Measurements from ENCODE around the gene MTCH1.

The MTCH1 gene

GRCh38 chr6:36985808-36986703 is at the start of gene MTCH1:
Gene MTCH1, minus strand, starts transcription at chr6:36986196. Its CDS starts 23 bp downstream, at chr6:36986173.
- H3K4me3 ChIP-seq (ENCODE audit: low read depth, low read length), result peak within 1 kb of the TSS; percentile 87

- no peak overlapping the region for H3K4me3 ChIP-seq (ENCODE audit: low read depth, low read length)
Observed at GRCh38 chr6:37033819-37034795, 48.1 kb upstream of the MTCH1 start.

GRCh38 chr6:37033255-37033654 is 47.3 kb upstream of the MTCH1 start:
- H3K4me3 ChIP-seq (ENCODE audit: low read depth, low read length), result no peak overlapping the region

- H3K4me3 ChIP-seq (ENCODE audit: low read depth, low read length), result no peak overlapping the region
Observed at GRCh38 chr6:37032239-37032638, 46.2 kb upstream of the MTCH1 start.

- no peak overlapping the region for H3K4me3 ChIP-seq (ENCODE audit: low read depth, low read length)
Observed at GRCh38 chr6:37030599-37030998, 44.6 kb upstream of the MTCH1 start.

- no peak overlapping the region for H3K4me3 ChIP-seq (ENCODE audit: low read depth, low read length)
Observed at GRCh38 chr6:37029249-37029971, 43.4 kb upstream of the MTCH1 start.

- H3K4me3 ChIP-seq (ENCODE audit: low read depth, low read length), result no peak overlapping the region
Observed at GRCh38 chr6:37027811-37028469, 41.9 kb upstream of the MTCH1 start.

- H3K4me3 ChIP-seq (ENCODE audit: low read depth, low read length), result no peak overlapping the region
Observed at GRCh38 chr6:37027036-37027720, 41.2 kb upstream of the MTCH1 start.

- no peak overlapping the region for H3K4me3 ChIP-seq (ENCODE audit: low read depth, low read length)
Observed at GRCh38 chr6:37025621-37026466, 39.8 kb upstream of the MTCH1 start.

- no peak overlapping the region for H3K4me3 ChIP-seq (ENCODE audit: low read depth, low read length)
Observed at GRCh38 chr6:37024656-37025337, 38.8 kb upstream of the MTCH1 start.

- no peak overlapping the region for H3K4me3 ChIP-seq (ENCODE audit: low read depth, low read length)
Observed at GRCh38 chr6:37022135-37022863, 36.3 kb upstream of the MTCH1 start.

- H3K4me3 ChIP-seq (ENCODE audit: low read depth, low read length), result no peak overlapping the region
Observed at GRCh38 chr6:37021356-37022129, 35.5 kb upstream of the MTCH1 start.

- no peak overlapping the region for H3K4me3 ChIP-seq (ENCODE audit: low read depth, low read length)
Observed at GRCh38 chr6:37020812-37021211, 34.8 kb upstream of the MTCH1 start.

- no peak overlapping the region for H3K4me3 ChIP-seq (ENCODE audit: low read depth, low read length)
Observed at GRCh38 chr6:37020381-37020780, 34.4 kb upstream of the MTCH1 start.

- no peak overlapping the region for H3K4me3 ChIP-seq (ENCODE audit: low read depth, low read length)
Observed at GRCh38 chr6:37019065-37019450, 33.1 kb upstream of the MTCH1 start.

GRCh38 chr6:37018198-37019064 is 32.4 kb upstream of the MTCH1 start:
- no peak overlapping the region for H3K4me3 ChIP-seq (ENCODE audit: low read depth, low read length)

Measured in iPS-11a (cell line).